Activated CD4-positive, alpha-beta T cell treated with anti-CD3 and anti-CD28 coated beads for 24 hours (primary cell): Measurements from ENCODE around the gene RPP25L.
A peak's percentile ranks its signal among the peaks of the same experiment; 100 is the strongest.
"Not testable (repeated sequence)": the region's sequence is repeated elsewhere in the genome, so short reads cannot be mapped to it uniquely, and the experiment has no call there.

Experiments used
- DNase-seq, 2 donors: peaks; one replicate each; pipeline ENCODE4 v3.0.0-alpha.2; 2020; ENCODE audit warnings: low read depth in 2 of 2

Gene RPP25L, protein sequence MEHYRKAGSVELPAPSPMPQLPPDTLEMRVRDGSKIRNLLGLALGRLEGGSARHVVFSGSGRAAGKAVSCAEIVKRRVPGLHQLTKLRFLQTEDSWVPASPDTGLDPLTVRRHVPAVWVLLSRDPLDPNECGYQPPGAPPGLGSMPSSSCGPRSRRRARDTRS

GRCh38 chr9:34611811-34612787, at the start of gene RPP25L:
Gene RPP25L (minus strand): TSS chr9:34612097. CDS start chr9:34611296, 801 bp downstream.
- peak; percentile 73 to 81 for DNase-seq

GRCh38 chr9:34659592-34660253, 47.8 kb upstream of the RPP25L start:
- no peak for DNase-seq

- no peak for DNase-seq
These were observed 46.6 kb upstream of the RPP25L start for GRCh38 chr9:34658461-34658860.

- DNase-seq: no peak
These were observed 45.1 kb upstream of the RPP25L start for GRCh38 chr9:34656992-34657391.

- no peak for DNase-seq
These were observed 43.5 kb upstream of the RPP25L start for GRCh38 chr9:34655394-34655793.

GRCh38 chr9:34654323-34655051, 42.6 kb upstream of the RPP25L start:
- DNase-seq: no peak

GRCh38 chr9:34653151-34654072, 41.5 kb upstream of the RPP25L start:
- no peak for DNase-seq

DNA sequence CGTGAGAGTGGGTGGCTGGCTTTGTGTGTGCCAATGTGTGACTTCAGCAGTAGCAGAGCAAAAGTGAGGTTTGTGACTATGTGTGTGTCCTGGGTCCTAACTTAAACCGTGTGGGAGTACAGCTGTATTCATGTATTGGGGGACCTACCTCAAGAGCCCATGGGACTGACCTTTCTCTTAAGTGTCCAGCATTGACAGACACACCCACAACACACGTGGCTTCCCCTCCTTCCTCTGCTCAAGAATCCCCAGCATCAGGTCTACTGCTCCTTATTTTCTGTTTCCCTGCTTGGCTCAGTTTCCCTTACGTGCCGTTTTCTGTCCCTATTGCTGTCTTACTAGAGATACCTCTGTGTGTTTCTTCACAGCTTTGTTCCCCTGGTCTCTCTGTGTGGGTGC, 40.7 kb upstream of the RPP25L start:
- DNase-seq: no peak

DNA sequence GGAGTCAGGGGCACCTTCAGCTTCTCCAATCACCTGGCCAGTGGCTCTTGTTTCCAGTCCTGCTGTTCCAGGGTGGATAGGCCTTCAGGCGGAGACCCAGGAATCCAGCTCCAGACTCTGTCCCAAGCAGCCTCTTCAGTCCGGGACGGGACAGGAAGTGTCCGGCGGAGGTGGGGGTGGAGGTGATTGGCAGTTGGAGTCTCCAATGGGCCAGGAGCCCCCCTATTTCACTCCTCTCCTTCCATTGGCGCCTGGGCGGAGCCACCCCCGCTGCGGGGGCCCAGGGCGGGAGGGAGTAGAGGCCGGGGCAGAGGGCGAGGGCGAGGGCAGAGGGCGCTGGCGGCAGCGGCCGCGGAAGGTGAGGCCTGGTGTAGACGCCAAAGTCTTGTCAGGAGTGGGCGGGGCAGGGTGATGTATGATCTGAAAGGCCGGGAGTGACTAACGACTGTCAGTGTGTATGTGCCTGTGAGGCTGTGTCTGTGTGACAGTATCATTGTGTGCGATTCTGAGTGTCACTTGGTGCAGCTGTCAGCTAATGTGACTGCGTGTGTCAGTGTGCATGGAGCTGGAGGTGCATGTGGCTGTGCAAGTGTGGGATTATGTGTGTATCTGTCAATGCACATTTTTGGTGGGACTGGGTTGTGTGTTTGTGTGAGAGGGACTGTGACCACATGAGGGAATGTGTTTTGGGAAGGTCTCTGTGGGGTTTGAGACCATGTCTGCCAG, 40.1 kb upstream of the RPP25L start, which contains the start of gene IL11RA:
TSS of gene IL11RA (plus strand) at position 310 of the 726 bp plus-strand sequence. CDS start 3,033 bp downstream, outside the sequence.
- DNase-seq: peak; percentile 39 to 45

- DNase-seq: no peak
These were observed 39.4 kb upstream of the RPP25L start for GRCh38 chr9:34651321-34651720.

DNA sequence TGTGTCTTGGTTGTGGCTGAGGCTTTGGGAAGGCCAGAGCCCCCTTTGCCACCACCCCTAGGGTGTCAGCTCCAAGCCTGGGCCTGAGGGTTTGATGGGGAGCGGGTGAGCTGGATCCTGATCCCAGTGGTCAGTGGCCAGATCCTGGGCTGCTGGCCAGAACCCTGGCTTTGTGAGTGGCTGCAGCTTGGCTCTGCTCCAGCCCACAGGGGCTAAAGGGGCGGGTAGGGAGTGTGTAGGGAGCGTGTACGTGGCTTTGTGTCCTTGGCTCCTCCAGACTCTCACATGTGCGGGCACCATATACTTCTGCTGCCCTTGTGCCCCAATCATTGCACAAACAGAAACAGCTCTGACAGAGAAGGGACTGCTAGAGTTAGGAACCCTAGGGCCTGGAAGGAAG, 38.9 kb upstream of the RPP25L start:
- DNase-seq: no peak

- DNase-seq: no peak
These were observed 36.8 kb upstream of the RPP25L start for GRCh38 chr9:34648673-34649072.

DNA sequence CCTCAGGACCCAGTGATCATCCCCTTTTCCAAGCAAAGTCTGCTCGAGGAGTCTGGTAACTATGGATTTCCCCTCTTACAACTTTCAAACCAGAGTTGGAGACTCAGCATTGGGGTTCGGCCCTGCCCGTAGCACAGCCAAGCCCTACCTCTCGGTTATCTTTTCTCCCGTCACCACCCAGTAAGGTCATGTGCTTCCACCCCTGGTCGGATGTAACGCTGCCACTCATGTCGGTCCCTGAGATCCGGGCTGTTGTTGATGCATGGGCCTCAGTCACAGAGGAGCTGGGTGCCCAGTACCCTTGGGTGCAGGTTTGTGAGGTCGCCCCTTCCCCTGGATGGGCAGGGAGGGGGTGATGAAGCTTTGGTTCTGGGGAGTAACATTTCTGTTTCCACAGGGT, 35.8 kb upstream of the RPP25L start:
- DNase-seq: no peak

GRCh38 chr9:34647084-34647403, 35.1 kb upstream of the RPP25L start:
- no peak for DNase-seq

- DNase-seq: peak; percentile 98
These were observed 34.5 kb upstream of the RPP25L start, which contains the start of gene GALT for GRCh38 chr9:34646211-34647083. Gene GALT (plus strand): TSS chr9:34646675. CDS start chr9:34646705, 30 bp downstream.

DNA sequence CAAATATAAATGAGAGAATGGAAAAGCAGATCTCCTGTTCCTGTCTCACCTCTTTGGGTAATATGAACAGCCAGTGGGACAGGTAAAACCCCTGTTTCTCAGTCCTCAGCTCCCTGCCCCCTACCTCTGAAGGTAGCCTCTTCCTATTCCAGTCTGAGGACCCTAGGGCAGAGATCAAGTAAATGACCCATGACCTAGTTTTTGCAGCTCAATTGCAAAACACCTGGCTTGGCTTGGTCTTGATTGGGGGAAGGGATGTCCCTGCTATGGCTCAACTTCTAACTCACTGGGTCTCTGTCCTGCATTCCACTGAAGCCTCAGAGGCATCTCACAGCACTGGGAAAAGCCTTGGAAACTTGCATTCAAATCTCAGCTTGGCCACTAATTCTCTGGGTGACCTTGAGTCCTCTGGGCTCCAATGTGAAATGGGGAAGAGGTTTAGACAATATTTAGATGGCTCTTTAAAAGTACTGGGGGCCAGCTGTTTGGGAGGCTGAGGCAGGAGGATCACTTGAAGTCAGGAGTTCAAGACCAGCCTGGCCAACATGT, 32.9 kb upstream of the RPP25L start:
- no peak for DNase-seq

DNA sequence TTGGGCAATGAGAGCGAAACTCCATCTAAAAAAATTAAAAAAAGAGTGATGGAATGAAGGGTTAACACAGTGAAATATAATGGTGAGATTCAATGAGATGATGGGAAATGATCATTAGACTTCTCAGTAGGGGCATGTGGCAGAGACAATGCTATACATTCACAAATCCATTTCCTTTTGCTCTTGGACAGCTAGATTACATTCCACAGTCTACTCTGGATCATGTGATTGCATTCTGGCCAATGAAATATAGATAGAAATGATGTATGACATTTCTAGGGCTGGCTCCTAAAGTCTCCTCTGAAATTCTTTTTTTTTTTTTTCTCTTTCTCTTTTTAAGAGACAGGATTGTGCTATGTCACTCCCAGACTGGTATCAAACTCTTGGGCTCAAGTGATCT, 30.8 kb upstream of the RPP25L start:
- DNase-seq: no peak

- DNase-seq: not testable (repeated sequence)
These were observed 27.4 kb upstream of the RPP25L start for GRCh38 chr9:34639322-34639721.

- no peak for DNase-seq
These were observed 26.2 kb upstream of the RPP25L start for GRCh38 chr9:34638138-34638445.
